Measurements from ENCODE around the gene COL23A1. TPM values are rescaled to one million over a fixed set of nuclear protein-coding genes. Genes with fewer than 3 reads are reported as not detected.

COL23A1 gene
- total RNA-seq, 2 experiments from 2014 or later = 0.11 TPM; not detected in 1

- Mint-ChIP-seq H3K36me3 (ENCODE audit: low read depth) (no peaks in the 10 kb centered on the region), H3K27me3 (peaks cover 2% of the 10 kb centered on the region), H3K4me1 (ENCODE audit: low read depth) (no peaks in the 10 kb centered on the region), H3K9me3 (no peaks in the 10 kb centered on the region), H3K27ac (no peak overlapping the region), H3K4me3 (no peak overlapping the region)
- CTCF ChIA-PET = no interaction called here
- TF ChIP-seq, protein P1, sequence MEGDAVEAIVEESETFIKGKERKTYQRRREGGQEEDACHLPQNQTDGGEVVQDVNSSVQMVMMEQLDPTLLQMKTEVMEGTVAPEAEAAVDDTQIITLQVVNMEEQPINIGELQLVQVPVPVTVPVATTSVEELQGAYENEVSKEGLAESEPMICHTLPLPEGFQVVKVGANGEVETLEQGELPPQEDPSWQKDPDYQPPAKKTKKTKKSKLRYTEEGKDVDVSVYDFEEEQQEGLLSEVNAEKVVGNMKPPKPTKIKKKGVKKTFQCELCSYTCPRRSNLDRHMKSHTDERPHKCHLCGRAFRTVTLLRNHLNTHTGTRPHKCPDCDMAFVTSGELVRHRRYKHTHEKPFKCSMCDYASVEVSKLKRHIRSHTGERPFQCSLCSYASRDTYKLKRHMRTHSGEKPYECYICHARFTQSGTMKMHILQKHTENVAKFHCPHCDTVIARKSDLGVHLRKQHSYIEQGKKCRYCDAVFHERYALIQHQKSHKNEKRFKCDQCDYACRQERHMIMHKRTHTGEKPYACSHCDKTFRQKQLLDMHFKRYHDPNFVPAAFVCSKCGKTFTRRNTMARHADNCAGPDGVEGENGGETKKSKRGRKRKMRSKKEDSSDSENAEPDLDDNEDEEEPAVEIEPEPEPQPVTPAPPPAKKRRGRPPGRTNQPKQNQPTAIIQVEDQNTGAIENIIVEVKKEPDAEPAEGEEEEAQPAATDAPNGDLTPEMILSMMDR (IDR thresholded peaks at IDR 0.05) = no peak
- ATAC-seq (no peak), DNase-seq (no peak)
- intact Hi-C loops (cut with micrococcal nuclease) = no loop called here
- POLR2A ChIA-PET = interaction anchor here (0.9 kb wide), 1 partner anchor 20 kb away, joined by 3 read pairs; no protein-coding TSS in a partner anchor
Observed at GRCh38 chr5:178388386-178389025, 201.7 kb downstream of the COL23A1 start.

GRCh38 chr5:178387856-178388190 lies 202.4 kb downstream of the COL23A1 start:
- ATAC-seq (no peak), DNase-seq (no peak)
- ChIA-PET CTCF (no interaction called here), POLR2A (interaction anchor here (0.9 kb wide), 1 partner anchor 19 kb away, joined by 3 read pairs; no protein-coding TSS in a partner anchor)
- Mint-ChIP-seq H3K27me3 (peaks cover 2% of the 10 kb centered on the region), H3K9me3 (no peaks in the 10 kb centered on the region), H3K27ac (no peak overlapping the region), H3K4me3 (no peak overlapping the region), H3K4me1 (ENCODE audit: low read depth) (no peaks in the 10 kb centered on the region), H3K36me3 (ENCODE audit: low read depth) (no peaks in the 10 kb centered on the region)
- intact Hi-C loops (cut with micrococcal nuclease) = no loop called here
- TF ChIP-seq, protein P1 (IDR thresholded peaks at IDR 0.05) = no peak

GRCh38 chr5:178387061-178387855 lies 202.9 kb downstream of the COL23A1 start:
- intact Hi-C loops (cut with micrococcal nuclease) = no loop called here
- Mint-ChIP-seq H3K27ac (no peak overlapping the region), H3K9me3 (no peaks in the 10 kb centered on the region), H3K4me3 (no peak overlapping the region), H3K36me3 (ENCODE audit: low read depth) (no peaks in the 10 kb centered on the region), H3K27me3 (peaks cover 2% of the 10 kb centered on the region), H3K4me1 (ENCODE audit: low read depth) (no peaks in the 10 kb centered on the region)
- ATAC-seq (no peak), DNase-seq (no peak)
- ChIA-PET CTCF (no interaction called here), POLR2A (interaction anchor here (0.9 kb wide), 1 partner anchor 19 kb away, joined by 3 read pairs; no protein-coding TSS in a partner anchor)
- TF ChIP-seq, protein P1 (IDR thresholded peaks at IDR 0.05) = no peak

- DNase-seq (no peak), ATAC-seq (no peak)
- intact Hi-C loops (cut with micrococcal nuclease) = no loop called here
- H3K27me3 Mint-ChIP-seq = peaks cover 2% of the 10 kb centered on the region
- POLR2A ChIA-PET = no interaction called here
- H3K27ac Mint-ChIP-seq = no peak overlapping the region
- no peaks in the 10 kb centered on the region for H3K9me3 Mint-ChIP-seq
- H3K4me1 Mint-ChIP-seq (ENCODE audit: low read depth) = no peaks in the 10 kb centered on the region
- TF ChIP-seq, protein P1 (IDR thresholded peaks at IDR 0.05) = no peak
- H3K36me3 Mint-ChIP-seq (ENCODE audit: low read depth) = no peaks in the 10 kb centered on the region
- no peak overlapping the region for H3K4me3 Mint-ChIP-seq
- CTCF ChIA-PET = interaction anchor here (0.8 kb wide), 1 partner anchor 106 kb away, joined by 4 read pairs; no protein-coding TSS in a partner anchor
Observed at GRCh38 chr5:178386336-178386931, 203.8 kb downstream of the COL23A1 start.

- peak; percentile 22 for DNase-seq
- Mint-ChIP-seq H3K4me1 (ENCODE audit: low read depth) (no peaks in the 10 kb centered on the region), H3K9me3 (no peaks in the 10 kb centered on the region), H3K27ac (no peak overlapping the region), H3K36me3 (ENCODE audit: low read depth) (no peaks in the 10 kb centered on the region), H3K4me3 (no peak overlapping the region), H3K27me3 (peaks cover 2% of the 10 kb centered on the region)
- POLR2A ChIA-PET = no interaction called here
- CTCF ChIA-PET = interaction anchor here (0.8 kb wide), 1 partner anchor 105 kb away, joined by 4 read pairs; no protein-coding TSS in a partner anchor
- peak; percentile 67 for ATAC-seq
- intact Hi-C loops (cut with micrococcal nuclease) = no loop called here
- TF ChIP-seq, protein P1 (IDR thresholded peaks at IDR 0.05) = no peak
Observed at GRCh38 chr5:178385496-178385890, 204.7 kb downstream of the COL23A1 start.
